ENCODE measurements around the gene SOCS7. TPM values are rescaled to one million over a fixed set of nuclear protein-coding genes. Genes with fewer than 3 reads are reported as not detected.

SOCS7 gene
- total RNA-seq, 1 experiment from 2014 or later = 29.2 TPM

DNA sequence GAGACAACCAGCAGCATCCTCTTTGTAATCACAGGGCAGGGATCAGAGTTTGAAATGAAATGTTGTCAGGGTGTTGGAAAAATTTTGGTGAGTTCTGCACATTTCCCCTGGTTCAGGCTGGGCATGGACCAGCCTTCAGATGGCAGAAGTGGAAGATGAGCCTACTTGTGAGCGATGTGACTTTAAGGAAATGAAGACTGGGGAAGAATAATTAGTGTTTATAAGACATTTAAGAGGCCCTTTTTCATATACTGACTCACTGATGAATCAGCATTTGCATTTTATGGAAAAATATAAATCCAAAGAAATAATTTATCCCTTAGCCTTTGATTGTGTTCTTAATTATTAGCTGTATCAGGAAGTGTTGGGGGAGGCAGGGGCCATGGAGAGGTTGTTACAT lies 28.7 kb upstream of the SOCS7 start:
- Mint-ChIP-seq H3K27me3 (ENCODE audit: insufficient read depth, unreplicated experiment) (no peaks in the 10 kb centered on the region), H3K9me3 (ENCODE audit: unreplicated experiment) (no peaks in the 10 kb centered on the region), H3K27ac (ENCODE audit: unreplicated experiment) (no peak overlapping the region), H3K36me3 (ENCODE audit: insufficient read depth, unreplicated experiment) (peaks cover 45% of the 10 kb centered on the region), H3K4me1 (ENCODE audit: low read depth, unreplicated experiment) (peaks cover 26% of the 10 kb centered on the region), H3K4me3 (ENCODE audit: unreplicated experiment) (no peak overlapping the region)
- ChIA-PET POLR2A (no interaction called here), CTCF (interaction anchor here (0.6 to 2.6 kb wide), 7 partner anchors 10 to 91 kb away, joined by 3 to 12 read pairs (median 4); no protein-coding TSS in a partner anchor)
- TF ChIP-seq, protein P1, sequence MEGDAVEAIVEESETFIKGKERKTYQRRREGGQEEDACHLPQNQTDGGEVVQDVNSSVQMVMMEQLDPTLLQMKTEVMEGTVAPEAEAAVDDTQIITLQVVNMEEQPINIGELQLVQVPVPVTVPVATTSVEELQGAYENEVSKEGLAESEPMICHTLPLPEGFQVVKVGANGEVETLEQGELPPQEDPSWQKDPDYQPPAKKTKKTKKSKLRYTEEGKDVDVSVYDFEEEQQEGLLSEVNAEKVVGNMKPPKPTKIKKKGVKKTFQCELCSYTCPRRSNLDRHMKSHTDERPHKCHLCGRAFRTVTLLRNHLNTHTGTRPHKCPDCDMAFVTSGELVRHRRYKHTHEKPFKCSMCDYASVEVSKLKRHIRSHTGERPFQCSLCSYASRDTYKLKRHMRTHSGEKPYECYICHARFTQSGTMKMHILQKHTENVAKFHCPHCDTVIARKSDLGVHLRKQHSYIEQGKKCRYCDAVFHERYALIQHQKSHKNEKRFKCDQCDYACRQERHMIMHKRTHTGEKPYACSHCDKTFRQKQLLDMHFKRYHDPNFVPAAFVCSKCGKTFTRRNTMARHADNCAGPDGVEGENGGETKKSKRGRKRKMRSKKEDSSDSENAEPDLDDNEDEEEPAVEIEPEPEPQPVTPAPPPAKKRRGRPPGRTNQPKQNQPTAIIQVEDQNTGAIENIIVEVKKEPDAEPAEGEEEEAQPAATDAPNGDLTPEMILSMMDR (IDR thresholded peaks at IDR 0.05; ENCODE audit: insufficient read depth in 1 of 2, low read depth in 1 of 2, low read length in 1 of 2, severe bottlenecking in 1 of 2, unreplicated experiment in 1 of 2) = no peak
- BruUV-seq (replicated peaks) = no TSS peak
- intact Hi-C loops (cut with micrococcal nuclease; ENCODE audit: unreplicated experiment) = no loop called here
- H3K4me3 ChIP-seq (ENCODE audit: low read depth, low read length) = no peak overlapping the region
- peaks cover 10% of the 10 kb centered on the region for H3K36me3 ChIP-seq (ENCODE audit: control insufficient read depth, insufficient read depth, low read length)
- H3K9me3 ChIP-seq = no peaks in the 10 kb centered on the region
- H3K4me1 ChIP-seq = peaks cover 37% of the 10 kb centered on the region
- no peaks in the 10 kb centered on the region for H3K27me3 ChIP-seq (replicated peaks; ENCODE audit: control insufficient read depth, insufficient read depth, low read length)
- no peak for DNase-seq

DNA sequence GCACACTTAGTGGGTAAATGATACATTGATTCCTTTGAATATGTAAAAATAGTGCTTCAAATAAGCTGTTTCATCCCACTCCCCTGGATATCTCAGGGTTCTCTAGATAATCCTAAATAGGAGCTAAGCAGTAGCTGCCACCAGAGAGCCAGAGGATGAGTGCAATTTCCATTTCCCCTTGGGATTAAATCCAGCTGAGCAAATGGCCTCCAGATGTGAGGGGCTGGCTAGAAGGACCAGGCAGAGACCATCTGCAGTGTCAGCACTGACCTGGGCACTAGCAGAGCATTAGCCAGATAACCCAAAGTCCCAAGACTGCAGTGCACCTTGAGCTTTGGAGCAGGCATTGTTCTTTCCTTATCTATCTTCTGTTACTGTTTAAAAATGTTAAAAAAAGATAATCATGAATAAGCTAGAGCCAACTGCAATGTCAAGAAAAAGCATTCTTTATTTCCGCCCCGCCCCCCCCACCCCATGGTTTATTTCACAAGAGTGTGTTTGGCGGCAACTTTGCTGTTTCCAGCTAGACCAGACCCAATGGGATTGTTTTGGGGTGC lies 27.4 kb upstream of the SOCS7 start:
- peaks cover 26% of the 10 kb centered on the region for H3K4me1 Mint-ChIP-seq (ENCODE audit: low read depth, unreplicated experiment)
- no peak overlapping the region for H3K27ac Mint-ChIP-seq (ENCODE audit: unreplicated experiment)
- H3K4me3 ChIP-seq (ENCODE audit: low read depth, low read length) = no peak overlapping the region
- no peaks in the 10 kb centered on the region for H3K27me3 ChIP-seq (replicated peaks; ENCODE audit: control insufficient read depth, insufficient read depth, low read length)
- H3K36me3 Mint-ChIP-seq (ENCODE audit: insufficient read depth, unreplicated experiment) = peaks cover 45% of the 10 kb centered on the region
- ChIA-PET CTCF (interaction anchor here (1.0 to 2.0 kb wide), 5 partner anchors 9 to 234 kb away, joined by 3 to 14 read pairs (median 4); partner anchors contain the start of gene SOCS7), POLR2A (interaction anchor here (0.5 to 0.8 kb wide), 3 partner anchors 27 to 235 kb away, joined by 3 to 4 read pairs (median 3); no protein-coding TSS in a partner anchor)
- peaks cover 3% of the 10 kb centered on the region for H3K27me3 Mint-ChIP-seq (ENCODE audit: insufficient read depth, unreplicated experiment)
- peaks cover 8% of the 10 kb centered on the region for H3K36me3 ChIP-seq (ENCODE audit: control insufficient read depth, insufficient read depth, low read length)
- intact Hi-C loops (cut with micrococcal nuclease; ENCODE audit: unreplicated experiment) = no loop called here
- H3K4me3 Mint-ChIP-seq (ENCODE audit: unreplicated experiment) = no peak overlapping the region
- peaks cover 37% of the 10 kb centered on the region for H3K4me1 ChIP-seq
- no TSS peak for BruUV-seq (replicated peaks)
- H3K9me3 ChIP-seq = no peaks in the 10 kb centered on the region
- DNase-seq = no peak
- no peaks in the 10 kb centered on the region for H3K9me3 Mint-ChIP-seq (ENCODE audit: unreplicated experiment)
- TF ChIP-seq, protein P1 (IDR thresholded peaks at IDR 0.05; ENCODE audit: insufficient read depth in 1 of 2, low read depth in 1 of 2, low read length in 1 of 2, severe bottlenecking in 1 of 2, unreplicated experiment in 1 of 2) = no peak

DNA sequence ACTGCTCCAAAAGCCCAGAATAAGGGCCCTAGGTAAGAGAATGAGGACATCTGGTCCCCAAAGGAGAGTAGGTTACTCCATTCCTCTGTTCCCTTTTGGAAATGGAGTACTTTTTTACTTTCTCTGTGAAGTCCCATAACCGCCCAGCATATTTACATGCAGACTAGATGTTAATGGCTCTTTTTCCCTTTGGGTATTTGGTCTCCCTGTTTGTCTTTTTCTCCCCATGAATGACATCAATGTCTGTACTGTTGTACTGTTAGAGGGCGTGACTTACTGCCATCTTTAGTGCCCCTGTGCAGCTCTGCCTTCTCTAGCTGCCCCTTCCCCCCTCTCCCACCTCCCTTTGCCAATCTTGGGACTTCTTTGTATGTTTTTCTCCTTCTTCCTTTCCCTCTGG lies 26.9 kb upstream of the SOCS7 start:
- POLR2A ChIA-PET = interaction anchor here (0.5 to 0.8 kb wide), 3 partner anchors 27 to 234 kb away, joined by 3 to 4 read pairs (median 3); no protein-coding TSS in a partner anchor
- CTCF ChIA-PET = interaction anchor here (0.9 to 2.0 kb wide), 5 partner anchors 9 to 233 kb away, joined by 3 to 14 read pairs (median 5); partner anchors contain the start of gene SOCS7
- Mint-ChIP-seq H3K9me3 (ENCODE audit: unreplicated experiment) (no peaks in the 10 kb centered on the region), H3K36me3 (ENCODE audit: insufficient read depth, unreplicated experiment) (peaks cover 48% of the 10 kb centered on the region), H3K27me3 (ENCODE audit: insufficient read depth, unreplicated experiment) (peaks cover 3% of the 10 kb centered on the region), H3K4me3 (ENCODE audit: unreplicated experiment) (peak overlapping the region; percentile 40), H3K27ac (ENCODE audit: unreplicated experiment) (peak overlapping the region; percentile 60), H3K4me1 (ENCODE audit: low read depth, unreplicated experiment) (peaks cover 26% of the 10 kb centered on the region)
- TF ChIP-seq, protein P1 (IDR thresholded peaks at IDR 0.05; ENCODE audit: insufficient read depth in 1 of 2, low read depth in 1 of 2, low read length in 1 of 2, severe bottlenecking in 1 of 2, unreplicated experiment in 1 of 2) = no peak
- Histone ChIP-seq H3K9me3 (no peaks in the 10 kb centered on the region), H3K27me3 (replicated peaks; ENCODE audit: control insufficient read depth, insufficient read depth, low read length) (no peaks in the 10 kb centered on the region), H3K4me3 (ENCODE audit: low read depth, low read length) (no peak overlapping the region), H3K36me3 (ENCODE audit: control insufficient read depth, insufficient read depth, low read length) (peaks cover 5% of the 10 kb centered on the region), H3K4me1 (peaks cover 35% of the 10 kb centered on the region)
- BruUV-seq (replicated peaks) = no TSS peak
- intact Hi-C loops (cut with micrococcal nuclease; ENCODE audit: unreplicated experiment) = no loop called here
- no peak for DNase-seq

Measured in Caco-2 (cell line).